HCT116 (cell line): ENCODE results near the gene IL19. TPM values are rescaled to one million over a fixed set of nuclear protein-coding genes. Genes with fewer than 3 reads are reported as not detected.

Source experiments
- ATAC-seq: fragments of 200-7000 bp; cut with Tn5 transposase; 2 replicates; pipeline ENCODE4 v1.9.1; 2020; ENCODE audit warnings: mild to moderate bottlenecking, moderate library complexity
- BruUV-seq: library from RNA; stranded (reverse); fragments of 400-500 nt; replicated peaks from 2 replicates; lab custom pipeline; 2021; lab: Mats Ljungman, UMichigan
- CTCF ChIA-PET: fragments of 300-600 bp; sonication (Branson Sonifier 250); formaldehyde crosslinking; loops from one replicate; lab custom pipeline; 2021; ENCODE audit warnings: antibody characterized with exemption; lab: Charles Lee
- POLR2A ChIA-PET: fragments of 300-600, 350-600 bp; sonication (Branson Sonifier 250); formaldehyde crosslinking; loops from one replicate; lab custom pipeline; 2021; ENCODE audit warnings: antibody characterized with exemption; lab: Charles Lee
- RAD21 ChIA-PET, 2 experiments: fragments of 300-600 bp; sonication (Branson Sonifier 250); formaldehyde crosslinking; loops; one replicate each; lab custom pipeline; 2023; ENCODE audit warnings: low total read pairs in 2 of 2; ENCODE audit not compliant: uncharacterized antibody in 2 of 2, unreplicated experiment in 2 of 2, low non-redundant PET in 1 of 2; lab: Charles Lee
- DNase-seq: peaks from one replicate; pipeline ENCODE4 v3.0.0-alpha.2; 2010; ENCODE audit warnings: low read depth, low spot score
- H2AFZ ChIP-seq: fragments of 200-600 bp; shearing (Covaris generic), sonication (generic); 2 replicates; pipeline ENCODE4 v1.6.1; 2017; ENCODE audit warnings: low read depth, mixed run types, mixed read lengths, antibody characterized with exemption, low read length; ENCODE audit not compliant: poor library complexity, severe bottlenecking
- H3K27ac ChIP-seq: 2 replicates; pipeline ENCODE4 v1.5.1; 2012; ENCODE audit warnings: low read depth, low read length
- H3K27me3 ChIP-seq: fragments of 200-600 bp; sonication (generic); 2 replicates; pipeline ENCODE4 v1.6.1; 2016; ENCODE audit warnings: mixed run types, low read length, mixed read lengths; ENCODE audit not compliant: insufficient read depth
- H3K36me3 ChIP-seq, 2 experiments: fragments of 200-500 bp in 1 of 2; fragments of 200-600 bp in 1 of 2; sonication (Bioruptor generic) in 1 of 2; sonication (generic) in 1 of 2; 2 replicates each; pipeline versions ENCODE4 v1.5.1 to v1.6.1; 2014 to 2016; ENCODE audit warnings: low read length in 2 of 2, inconsistent platforms in 1 of 2, mixed read lengths in 1 of 2, mixed run types in 1 of 2; ENCODE audit not compliant: insufficient read depth in 2 of 2, control insufficient read depth in 1 of 2
- H3K4me1 ChIP-seq, 2 experiments: fragments of 200-600 bp in 1 of 2; sonication (generic) in 1 of 2; 2 replicates each; pipeline versions ENCODE4 v1.5.1 to v1.6.1; 2012 to 2017; ENCODE audit warnings: low read length in 2 of 2, inconsistent platforms in 1 of 2, mild to moderate bottlenecking in 1 of 2, mixed read lengths in 1 of 2, mixed run types in 1 of 2, moderate library complexity in 1 of 2; ENCODE audit not compliant: insufficient read depth in 2 of 2, control insufficient read depth in 1 of 2
- H3K4me2 ChIP-seq: fragments of 200-600 bp; sonication (generic); 2 replicates; pipeline ENCODE4 v1.6.1; 2017; ENCODE audit warnings: mixed run types, low read length, mixed read lengths
- H3K4me3 ChIP-seq, 2 experiments: fragments of 200-600 bp in 1 of 2; sonication (generic) in 1 of 2; replicated peaks in 1 of 2; 2 replicates each; pipeline ENCODE4 v1.5.1; 2011 to 2016; ENCODE audit warnings: low read length in 2 of 2, control low read depth in 1 of 2, low read depth in 1 of 2, mild to moderate bottlenecking in 1 of 2, mixed read lengths in 1 of 2, mixed run types in 1 of 2
- H3K79me2 ChIP-seq: fragments of 200-600 bp; sonication (generic); 2 replicates; pipeline ENCODE4 v1.6.1; 2017; ENCODE audit warnings: mild to moderate bottlenecking, mixed run types, low read length, moderate library complexity, mixed read lengths; ENCODE audit not compliant: insufficient read depth
- H3K9ac ChIP-seq: fragments of 200-600 bp; sonication (generic); 2 replicates; pipeline ENCODE4 v1.6.1; 2016; ENCODE audit warnings: low read length, mixed read lengths
- H3K9me2 ChIP-seq: fragments of 200-600 bp; sonication (generic), shearing (Covaris generic); 2 replicates; pipeline ENCODE4 v1.6.1; 2017; ENCODE audit warnings: mixed run types, mild to moderate bottlenecking, moderate library complexity; ENCODE audit not compliant: insufficient read depth
- H3K9me3 ChIP-seq, 2 experiments: fragments of 200-500 bp in 1 of 2; fragments of 200-600 bp in 1 of 2; sonication (Bioruptor generic) in 1 of 2; sonication (generic) in 1 of 2; 2 replicates each; pipeline ENCODE4 v1.6.1; 2014 to 2017; ENCODE audit warnings: low read length in 2 of 2, mixed read lengths in 2 of 2, inconsistent platforms in 1 of 2, low read depth in 1 of 2, mild to moderate bottlenecking in 1 of 2, mixed run types in 1 of 2, moderate library complexity in 1 of 2; ENCODE audit not compliant: control insufficient read depth in 1 of 2, insufficient read depth in 1 of 2
- H4K20me1 ChIP-seq: fragments of 200-600 bp; sonication (generic), shearing (Covaris generic); 2 replicates; pipeline ENCODE4 v1.6.1; 2017; ENCODE audit warnings: mixed run types, mild to moderate bottlenecking, moderate library complexity; ENCODE audit not compliant: insufficient read depth
- CBX3 ChIP-seq: IDR thresholded peaks from 2 replicates; pipeline ENCODE4 v1.6.1; 2012; ENCODE audit warnings: low read depth
- CTCF ChIP-seq, 3 experiments: fragments of 200-600 bp in 1 of 3; sonication (generic) in 1 of 3; IDR thresholded peaks in 2 of 3; conservative IDR thresholded peaks in 1 of 3; 2 replicates each; pipeline ENCODE4 v1.5.1; 2012 to 2017; ENCODE audit warnings: low read depth in 2 of 3, low read length in 2 of 3, antibody characterized with exemption in 1 of 3, borderline replicate concordance in 1 of 3, control low read depth in 1 of 3, mild to moderate bottlenecking in 1 of 3, mixed read lengths in 1 of 3, mixed run types in 1 of 3, moderate library complexity in 1 of 3; ENCODE audit not compliant: insufficient read depth in 1 of 3
- ELF1 ChIP-seq: IDR thresholded peaks from 2 replicates; pipeline ENCODE4 v1.6.1; 2012; ENCODE audit warnings: low read depth, borderline replicate concordance
- EZH2phosphoT487 ChIP-seq: fragments of 200-600 bp; IDR thresholded peaks from 2 replicates; pipeline ENCODE4 v1.6.1; 2018; ENCODE audit warnings: antibody characterized with exemption, borderline replicate concordance
- FOSL1 ChIP-seq: IDR thresholded peaks from 2 replicates; pipeline ENCODE4 v1.6.1; 2012; ENCODE audit warnings: low read depth
- JUND ChIP-seq: IDR thresholded peaks from 2 replicates; pipeline ENCODE4 v1.6.1; 2012
- POLR2A ChIP-seq: IDR thresholded peaks from 2 replicates; pipeline ENCODE4 v1.7.0; 2011; ENCODE audit warnings: borderline replicate concordance; ENCODE audit not compliant: insufficient read depth, insufficient read length; ENCODE audit errors: extremely low read depth
- RAD21 ChIP-seq: IDR thresholded peaks from 2 replicates; pipeline ENCODE4 v1.6.1; 2012; ENCODE audit warnings: low read depth, mild to moderate bottlenecking
- YY1 ChIP-seq: IDR thresholded peaks from 2 replicates; pipeline ENCODE4 v1.6.1; 2011; ENCODE audit warnings: low read length, low read depth, moderate library complexity, mild to moderate bottlenecking; ENCODE audit not compliant: insufficient replicate concordance; ENCODE audit errors: extremely low read depth
- ZBTB33 ChIP-seq: IDR thresholded peaks from 2 replicates; pipeline ENCODE4 v1.6.1; 2011; ENCODE audit warnings: mild to moderate bottlenecking, low read length, moderate library complexity; ENCODE audit not compliant: insufficient replicate concordance; ENCODE audit errors: extremely low read depth
- ZNF274 ChIP-seq: fragments of 200-500 bp; sonication (Bioruptor generic); IDR thresholded peaks from 2 replicates; pipeline ENCODE4 v1.6.1; 2014; ENCODE audit warnings: mild to moderate bottlenecking, low read depth, low read length, inconsistent platforms
- intact Hi-C: fragments of 100-400 bp; cut with micrococcal nuclease; formaldehyde crosslinking; loops from 2 replicates; pipeline ENCODE4 v1.10.0; 2022
- total RNA-seq: library from RNA; stranded (reverse); gene quantifications from one replicate; pipeline ENCODE4 v1.2.1, GENCODE V29; 2021; ENCODE audit not compliant: unreplicated experiment

The IL19 gene
- total RNA-seq, 1 experiment from 2014 or later = not detected

DNA sequence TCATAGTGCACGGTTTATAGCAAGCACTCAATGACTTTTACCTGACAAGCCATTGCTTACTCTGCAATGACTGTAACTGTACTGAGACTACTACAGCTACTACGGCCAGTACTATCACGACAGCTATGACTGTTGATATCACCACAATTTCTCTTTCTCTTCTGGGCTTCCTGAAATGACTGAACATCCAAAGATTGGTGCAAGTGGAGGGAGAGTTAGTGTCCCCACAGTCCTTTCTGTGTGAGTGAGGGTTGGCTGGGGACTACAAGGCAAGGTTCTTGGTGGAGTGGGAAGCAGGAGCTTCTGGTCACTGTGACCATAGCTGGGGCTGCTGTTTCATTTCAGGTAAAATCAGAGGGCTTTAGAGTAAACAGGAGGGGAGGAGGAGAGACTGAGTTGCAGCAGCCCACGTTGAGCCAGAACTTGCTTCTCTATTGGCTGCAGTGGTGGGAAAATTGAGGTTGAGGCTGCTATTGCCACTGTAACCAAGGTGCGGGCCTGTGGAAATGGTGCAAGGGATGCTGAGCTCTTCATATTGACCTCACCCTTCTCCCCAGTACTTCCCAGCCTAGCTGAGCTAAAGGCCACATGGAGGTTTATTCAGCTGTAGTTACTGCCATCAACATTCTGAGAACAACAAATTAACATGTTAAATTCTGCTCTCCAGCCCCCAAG is 15.8 kb downstream of the IL19 start:
- no peak overlapping the region for H3K9ac ChIP-seq
- no peak overlapping the region for H3K4me3 ChIP-seq
- no peak for ATAC-seq
- H2AFZ ChIP-seq = no peak overlapping the region
- no peaks in the 10 kb centered on the region for H3K9me2 ChIP-seq
- H3K4me1 ChIP-seq = no peaks in the 10 kb centered on the region
- RAD21 ChIA-PET = no interaction called here
- POLR2A ChIA-PET = no interaction called here
- TF ChIP-seq ZNF274 (no peak), ELF1 (no peak)
- TF ChIP-seq, all 23 proteins: peak for 0
- no peak overlapping the region for H3K27ac ChIP-seq
- no peaks in the 10 kb centered on the region for H3K36me3 ChIP-seq
- CTCF ChIA-PET = no interaction called here
- DNase-seq = no peak
- H3K4me2 ChIP-seq = no peak overlapping the region
- no TSS peak for BruUV-seq
- intact Hi-C loops = no loop called here
- no peaks in the 10 kb centered on the region for H4K20me1 ChIP-seq
- no peaks in the 10 kb centered on the region for H3K9me3 ChIP-seq
- H3K79me2 ChIP-seq = no peaks in the 10 kb centered on the region
- H3K27me3 ChIP-seq = peaks cover 11% of the 10 kb centered on the region; the same call in 1 of the 2 replicates

GRCh38 chr1:206787891-206788290 is 17.3 kb downstream of the IL19 start:
- H3K79me2 ChIP-seq = no peaks in the 10 kb centered on the region
- no TSS peak for BruUV-seq
- H3K9me3 ChIP-seq = no peaks in the 10 kb centered on the region
- no peak for DNase-seq
- no peak overlapping the region for H3K4me2 ChIP-seq
- no peaks in the 10 kb centered on the region for H3K36me3 ChIP-seq
- no peak overlapping the region for H3K27ac ChIP-seq
- H4K20me1 ChIP-seq = no peaks in the 10 kb centered on the region
- no peak overlapping the region for H2AFZ ChIP-seq
- H3K9ac ChIP-seq = no peak overlapping the region
- H3K4me1 ChIP-seq = no peaks in the 10 kb centered on the region
- intact Hi-C loops = no loop called here
- H3K4me3 ChIP-seq = no peak overlapping the region
- ATAC-seq = no peak
- H3K27me3 ChIP-seq = peaks cover 11% of the 10 kb centered on the region; the same call in 1 of the 2 replicates
- ChIA-PET RAD21 (no interaction called here), CTCF (no interaction called here), POLR2A (no interaction called here)
- no peaks in the 10 kb centered on the region for H3K9me2 ChIP-seq
- TF ChIP-seq ELF1 (no peak), CBX3 (no peak), ZBTB33 (no peak), EZH2phosphoT487 (no peak), YY1 (no peak), CTCF (IDR thresholded peaks at IDR 0.05 in 2 of 3, conservative IDR thresholded peaks at IDR 0.05 in 1 of 3; ENCODE audit: borderline replicate concordance in 1 of 3, insufficient read depth in 1 of 3, low read depth in 2 of 3, low read length in 2 of 3) (no peak), JUND (no peak), POLR2A (no peak), FOSL1 (no peak), RAD21 (no peak), ZNF274 (no peak)
